ENCODE results near the gene PTGDS.

PTGDS gene

GRCh38 chr9:136951541-136952320 lies 25.6 kb upstream of the PTGDS start, which contains the start of gene LCN12:
Gene LCN12, plus strand, starts transcription at chr9:136952273. Its CDS starts 55 bp downstream, at chr9:136952328.
- no peak for DNase-seq (ENCODE audit: low read depth)

GRCh38 chr9:136952321-136952850 lies 24.9 kb upstream of the PTGDS start:
- no peak for TF ChIP-seq CTCF (IDR thresholded peaks at IDR 0.05; ENCODE audit: low read depth, low read length, missing control alignments)
- no peak for DNase-seq (ENCODE audit: low read depth)
- no peak overlapping the region for H3K4me3 ChIP-seq (ENCODE audit: low read depth, low read length)

More at GRCh38 chr9:136951541-136952320, 25.6 kb upstream of the PTGDS start, which contains the start of gene LCN12:
- no peak for TF ChIP-seq CTCF (IDR thresholded peaks at IDR 0.05; ENCODE audit: low read depth, low read length, missing control alignments)
- no peak within 1 kb of the TSS for H3K4me3 ChIP-seq (ENCODE audit: low read depth, low read length)

- no peak for TF ChIP-seq CTCF (IDR thresholded peaks at IDR 0.05; ENCODE audit: low read depth, low read length, missing control alignments)
- DNase-seq (ENCODE audit: low read depth), result no peak
- H3K4me3 ChIP-seq (ENCODE audit: low read depth, low read length), result no peak overlapping the region
Measured at GRCh38 chr9:136952876-136953770, 24.2 kb upstream of the PTGDS start.

- H3K4me3 ChIP-seq (ENCODE audit: low read depth, low read length), result no peak overlapping the region
- DNase-seq (ENCODE audit: low read depth), result no peak
- no peak for TF ChIP-seq CTCF (IDR thresholded peaks at IDR 0.05; ENCODE audit: low read depth, low read length, missing control alignments)
Measured at GRCh38 chr9:136953771-136954269, 23.5 kb upstream of the PTGDS start.

- no peak overlapping the region for H3K4me3 ChIP-seq (ENCODE audit: low read depth, low read length)
- TF ChIP-seq CTCF (IDR thresholded peaks at IDR 0.05; ENCODE audit: low read depth, low read length, missing control alignments), result no peak
- DNase-seq (ENCODE audit: low read depth), result no peak
Measured at GRCh38 chr9:136954270-136955083, 22.8 kb upstream of the PTGDS start.
